8988T (cell line): Measurements from ENCODE around the gene PDE2A.

Experiments used
- DNase-seq: peaks from one replicate; pipeline ENCODE4 v3.0.0; 2011

PDE2A gene

DNA sequence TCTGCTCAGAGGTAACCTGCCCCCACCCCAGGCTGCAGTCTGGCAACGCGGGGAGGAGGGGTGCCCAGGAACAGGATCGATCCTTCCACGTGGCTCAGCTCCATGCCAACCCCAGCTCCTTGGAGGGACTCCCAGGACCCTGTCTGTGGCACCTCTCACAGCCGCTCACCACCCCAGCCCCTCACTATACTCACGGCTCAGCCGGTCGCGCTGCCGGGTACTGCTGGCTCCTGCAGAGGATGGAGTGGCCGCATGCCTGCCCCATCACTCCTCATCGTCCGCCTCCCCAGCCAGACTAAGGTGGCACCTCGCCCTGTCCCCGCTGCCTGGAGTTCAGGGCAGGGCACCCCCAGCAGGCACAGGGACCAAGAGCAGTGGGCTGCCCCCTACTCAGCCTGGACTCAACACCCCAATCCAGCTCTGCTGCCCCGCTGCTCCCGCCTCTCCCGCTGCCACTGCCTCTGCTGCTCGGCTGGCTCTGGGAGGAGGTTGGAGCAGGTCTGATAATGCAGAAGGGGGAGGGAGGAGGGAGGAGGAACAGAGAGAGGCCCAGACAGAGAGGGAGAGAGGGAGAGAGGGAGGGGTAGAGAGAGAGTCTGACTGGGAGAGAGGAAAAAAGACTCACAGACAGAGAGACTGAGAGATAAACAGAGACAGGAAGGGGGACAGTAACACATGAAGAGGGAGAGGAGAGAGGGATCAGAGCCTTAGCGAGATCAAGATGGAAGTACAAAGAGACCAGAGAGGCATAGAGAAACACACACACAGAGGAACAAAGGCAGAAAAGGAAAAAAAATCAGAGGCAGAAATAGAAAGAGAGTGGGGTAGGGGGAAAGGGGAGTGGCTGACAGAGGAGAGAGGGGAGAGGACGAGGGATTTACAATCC is at the start of gene PDE2A:
Gene PDE2A (minus strand): TSS at position 480 of the 886 bp plus-strand sequence. CDS start 215 bp downstream, at position 265.
- no peak for DNase-seq

- DNase-seq: no peak
Observed at GRCh38 chr11:72723508-72723907, 49.3 kb upstream of the PDE2A start.

- DNase-seq: peak; percentile 88
Observed at GRCh38 chr11:72722050-72722748, 48.0 kb upstream of the PDE2A start.

DNA sequence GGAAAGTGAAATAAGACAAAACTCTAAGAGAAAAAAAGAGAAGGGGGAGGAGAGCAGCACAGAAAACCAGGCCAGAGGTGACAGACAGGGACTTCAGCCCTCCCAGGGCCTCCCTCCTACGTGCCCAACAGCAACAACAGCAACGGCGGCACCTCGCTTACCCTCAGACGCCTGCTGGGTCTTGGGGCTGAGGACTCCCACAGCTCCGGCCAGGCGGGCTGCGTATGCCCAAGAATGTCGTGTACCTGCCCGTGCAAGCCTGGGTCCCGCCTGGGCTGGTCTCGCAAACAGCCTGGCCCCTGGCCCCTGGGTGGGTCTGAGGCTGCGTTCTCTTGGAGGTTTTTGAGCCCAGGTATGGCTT is 47.4 kb upstream of the PDE2A start:
- DNase-seq: no peak

DNA sequence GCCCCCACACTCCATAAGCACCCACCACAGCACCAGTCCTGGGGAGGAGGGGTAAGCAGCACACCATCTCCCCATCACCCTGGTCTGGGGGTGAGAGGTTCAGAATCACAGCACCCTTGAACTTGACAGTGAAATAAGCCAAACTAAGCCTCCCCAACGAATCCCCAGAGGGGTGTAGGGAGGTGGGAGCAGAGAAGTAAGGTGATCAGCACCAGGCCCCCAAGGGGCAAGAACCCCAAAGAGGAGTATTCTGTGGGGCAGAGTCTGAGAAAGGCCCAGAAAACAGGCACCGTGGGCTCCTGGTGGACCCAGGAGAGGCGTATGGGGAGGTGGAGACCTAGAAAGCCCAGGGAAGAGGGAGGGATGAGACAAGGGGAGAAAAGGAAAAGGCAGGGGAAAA is 47.1 kb upstream of the PDE2A start:
- no peak for DNase-seq

DNA sequence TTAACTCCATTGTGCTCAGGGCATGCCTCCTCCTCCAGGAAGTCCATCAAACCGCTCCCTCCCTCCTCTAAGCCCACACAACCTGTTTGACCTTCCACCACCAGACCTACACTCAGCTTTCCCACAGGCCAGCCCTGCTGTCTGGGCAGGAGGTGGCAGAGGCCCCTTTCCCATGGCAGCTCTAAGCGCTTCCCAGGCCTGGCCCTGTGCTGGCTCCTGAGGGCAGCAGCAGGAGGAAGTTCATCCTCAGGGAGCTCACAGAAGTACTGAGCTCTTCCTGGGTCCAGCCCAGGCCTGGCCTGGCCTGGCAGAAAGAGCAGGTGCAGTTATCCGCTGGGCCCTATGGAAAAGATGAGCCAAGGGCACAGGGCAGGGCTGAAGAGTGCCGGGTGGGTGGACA is 46.6 kb upstream of the PDE2A start:
- DNase-seq: no peak

- DNase-seq: no peak
Observed at GRCh38 chr11:72720047-72720446, 45.8 kb upstream of the PDE2A start.

DNA sequence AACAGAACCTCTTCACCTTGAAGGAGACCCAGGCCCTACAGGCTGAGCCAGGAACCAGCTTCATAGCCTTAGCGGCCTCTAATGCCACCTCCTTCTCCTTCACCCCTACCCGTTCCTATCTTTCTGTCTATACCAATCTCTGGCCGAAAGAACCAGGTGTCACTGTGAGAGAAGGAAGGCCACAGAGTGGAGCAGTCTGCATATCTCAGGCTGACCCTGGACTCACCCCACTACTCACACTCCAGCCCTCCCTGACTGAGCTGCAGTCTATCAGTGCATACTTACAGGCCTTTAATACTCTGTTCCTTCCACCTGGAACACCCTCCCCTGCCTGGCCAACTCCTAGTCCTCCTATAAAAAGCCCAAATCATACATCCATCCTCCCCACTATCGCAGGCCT is 45.3 kb upstream of the PDE2A start:
- DNase-seq: no peak

GRCh38 chr11:72719144-72719543 is 44.9 kb upstream of the PDE2A start:
- DNase-seq: no peak

DNA sequence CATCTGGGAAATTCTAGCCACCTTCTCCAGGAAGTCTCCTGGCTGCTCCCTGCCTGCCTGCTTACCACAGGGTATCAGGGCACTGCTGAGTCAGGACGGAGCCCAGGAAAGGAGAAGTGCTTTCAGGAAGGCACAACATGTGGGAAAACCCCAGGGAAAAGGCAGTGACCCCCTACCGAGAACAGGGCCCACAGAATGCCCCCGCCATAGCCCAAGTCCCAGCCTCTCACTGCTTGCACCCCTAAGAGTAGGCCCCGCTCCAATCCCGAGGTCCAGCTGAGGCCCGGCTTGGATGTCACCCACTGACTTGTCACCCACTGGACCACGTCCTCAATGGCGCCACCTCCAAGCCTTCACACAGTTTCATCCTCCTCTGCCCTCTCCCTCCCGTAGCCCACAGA is 43.9 kb upstream of the PDE2A start:
- no peak for DNase-seq

GRCh38 chr11:72716788-72717435 is 42.7 kb upstream of the PDE2A start:
- DNase-seq: no peak

DNA sequence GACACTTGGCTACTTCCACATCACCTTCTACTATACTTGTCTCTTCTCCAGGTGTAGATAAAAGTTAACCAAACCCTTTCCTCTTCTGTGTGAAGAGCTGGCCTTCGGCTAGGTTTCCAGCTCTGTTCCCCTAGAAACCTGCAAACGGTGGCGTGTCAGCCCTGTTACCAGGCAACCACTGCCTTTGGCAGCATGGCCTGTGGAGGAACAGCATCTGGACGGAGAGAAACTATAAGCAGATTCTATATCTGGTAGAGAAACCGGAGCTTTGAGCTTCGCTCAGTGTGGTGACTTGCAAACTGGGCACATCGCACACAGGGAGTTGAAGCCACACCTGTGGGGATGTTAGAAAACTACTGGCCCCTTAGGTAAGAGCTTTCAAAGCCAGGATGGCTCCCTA is 42.1 kb upstream of the PDE2A start:
- no peak for DNase-seq

DNA sequence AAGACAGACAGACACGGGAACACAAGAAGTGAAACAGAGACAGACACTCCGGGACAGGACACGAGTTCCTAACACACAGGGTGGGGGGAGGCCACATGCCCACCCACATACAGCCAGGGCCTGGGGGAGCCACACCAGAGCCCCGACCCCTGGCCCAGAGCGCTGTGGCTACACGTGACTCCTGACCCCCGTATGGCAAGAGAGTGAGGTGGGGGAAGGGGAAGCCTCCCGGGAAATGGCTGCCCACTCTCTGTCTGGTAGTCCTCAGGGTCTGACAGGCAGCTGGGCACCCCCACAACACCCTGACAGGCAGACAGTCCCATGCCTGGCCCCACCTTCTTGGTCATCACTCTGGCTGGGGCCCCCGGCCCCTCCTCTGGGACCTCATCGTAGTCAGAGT is 38.6 kb upstream of the PDE2A start:
- no peak for DNase-seq

GRCh38 chr11:72712168-72712751 is 38.0 kb upstream of the PDE2A start:
- DNase-seq: no peak

GRCh38 chr11:72711141-72711540 is 36.9 kb upstream of the PDE2A start:
- DNase-seq: no peak

DNA sequence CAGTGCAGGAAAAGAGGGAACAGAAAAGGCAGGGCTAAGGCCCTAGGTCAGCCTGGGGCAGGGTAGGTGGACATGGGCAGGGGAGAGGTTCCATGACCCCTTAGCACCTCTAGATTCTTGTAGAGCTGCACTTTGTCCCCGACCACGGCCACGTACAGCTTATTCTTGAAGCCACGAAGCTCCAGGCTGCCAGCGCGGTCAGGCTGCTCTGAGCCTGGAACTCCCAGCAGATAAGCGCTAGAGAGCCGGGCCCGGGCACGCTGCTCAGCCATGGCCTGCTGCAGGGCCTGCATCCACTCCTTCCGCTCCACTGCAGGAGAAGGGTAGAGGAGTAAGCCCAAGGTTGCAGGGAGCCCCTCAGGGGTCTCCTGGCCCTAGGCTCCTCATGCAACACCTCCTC is 36.1 kb upstream of the PDE2A start:
- DNase-seq: no peak

- no peak for DNase-seq
Observed at GRCh38 chr11:72709478-72710238, 35.4 kb upstream of the PDE2A start.

GRCh38 chr11:72707032-72707431 is 32.8 kb upstream of the PDE2A start:
- DNase-seq: no peak

DNA sequence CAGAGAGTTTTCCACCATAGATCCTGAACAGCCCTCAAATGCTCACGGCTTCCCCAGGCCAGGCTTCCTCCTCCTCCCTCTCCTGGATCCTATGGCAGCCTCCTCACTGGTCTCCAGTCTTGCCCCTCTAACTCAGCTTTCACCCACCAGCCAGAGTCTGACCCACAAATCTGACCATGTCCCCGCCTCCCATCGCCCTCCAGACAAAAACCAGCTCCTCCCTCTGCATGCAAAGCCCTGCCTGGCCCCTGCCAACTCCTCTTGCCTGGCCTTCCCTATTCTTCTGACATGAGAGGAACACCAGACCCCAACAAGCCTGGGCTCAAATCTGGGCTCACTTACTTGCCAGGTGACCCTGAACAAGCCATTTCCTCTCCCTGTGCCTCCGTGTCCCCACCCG is 32.4 kb upstream of the PDE2A start:
- DNase-seq: no peak

GRCh38 chr11:72705442-72706365 is 31.5 kb upstream of the PDE2A start:
- DNase-seq: no peak

GRCh38 chr11:72704783-72705265 is 30.6 kb upstream of the PDE2A start:
- no peak for DNase-seq
